Measurements from ENCODE around the gene DLG2. TPM values are rescaled to one million over a fixed set of nuclear protein-coding genes. Genes with fewer than 3 reads are reported as not detected.

The DLG2 gene
- total and polyA plus RNA-seq, 9 of the 15 experiments (the other 6 are each of a cell fraction or from before 2014, with no cell fraction given): 0.52 to 1.6 (median 0.95) TPM

DNA sequence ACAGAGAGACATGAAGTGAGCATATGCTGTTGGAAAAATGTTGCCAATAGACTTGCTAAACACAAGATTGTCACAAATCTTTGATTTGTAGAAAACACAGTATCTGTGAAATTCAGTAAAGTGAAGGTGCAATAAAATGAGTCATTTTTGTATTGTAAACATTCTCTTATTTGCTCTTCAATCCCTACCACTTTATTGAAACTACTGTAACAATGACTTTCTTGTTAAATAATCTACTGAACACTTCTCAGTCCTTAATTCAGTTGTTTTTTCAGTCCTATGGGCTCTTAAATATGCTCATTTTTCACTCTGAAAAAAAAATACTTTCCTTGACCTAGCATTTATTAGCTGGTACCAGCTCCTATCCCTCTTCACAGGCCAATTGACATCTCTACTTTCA lies 531.9 kb downstream of the DLG2 start (continued):
- TF ChIP-seq SUPT5H (IDR thresholded peaks at IDR 0.05) (no peak), DIDO1 (tag; IDR thresholded peaks at IDR 0.05; ENCODE audit: low read depth) (no peak), ADNP (tag; IDR thresholded peaks at IDR 0.05) (no peak)
- TF ChIP-seq, protein P1, sequence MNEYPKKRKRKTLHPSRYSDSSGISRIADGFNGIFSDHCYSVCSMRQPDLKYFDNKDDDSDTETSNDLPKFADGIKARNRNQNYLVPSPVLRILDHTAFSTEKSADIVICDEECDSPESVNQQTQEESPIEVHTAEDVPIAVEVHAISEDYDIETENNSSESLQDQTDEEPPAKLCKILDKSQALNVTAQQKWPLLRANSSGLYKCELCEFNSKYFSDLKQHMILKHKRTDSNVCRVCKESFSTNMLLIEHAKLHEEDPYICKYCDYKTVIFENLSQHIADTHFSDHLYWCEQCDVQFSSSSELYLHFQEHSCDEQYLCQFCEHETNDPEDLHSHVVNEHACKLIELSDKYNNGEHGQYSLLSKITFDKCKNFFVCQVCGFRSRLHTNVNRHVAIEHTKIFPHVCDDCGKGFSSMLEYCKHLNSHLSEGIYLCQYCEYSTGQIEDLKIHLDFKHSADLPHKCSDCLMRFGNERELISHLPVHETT (CRISPR knock-in tag; conservative IDR thresholded peaks at IDR 0.05 in 1 of 2, IDR thresholded peaks at IDR 0.05 in 1 of 2): no peak
- TF ChIP-seq, protein P2, sequence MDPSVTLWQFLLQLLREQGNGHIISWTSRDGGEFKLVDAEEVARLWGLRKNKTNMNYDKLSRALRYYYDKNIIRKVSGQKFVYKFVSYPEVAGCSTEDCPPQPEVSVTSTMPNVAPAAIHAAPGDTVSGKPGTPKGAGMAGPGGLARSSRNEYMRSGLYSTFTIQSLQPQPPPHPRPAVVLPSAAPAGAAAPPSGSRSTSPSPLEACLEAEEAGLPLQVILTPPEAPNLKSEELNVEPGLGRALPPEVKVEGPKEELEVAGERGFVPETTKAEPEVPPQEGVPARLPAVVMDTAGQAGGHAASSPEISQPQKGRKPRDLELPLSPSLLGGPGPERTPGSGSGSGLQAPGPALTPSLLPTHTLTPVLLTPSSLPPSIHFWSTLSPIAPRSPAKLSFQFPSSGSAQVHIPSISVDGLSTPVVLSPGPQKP (CRISPR knock-in tag; IDR thresholded peaks at IDR 0.05): no peak

DNA sequence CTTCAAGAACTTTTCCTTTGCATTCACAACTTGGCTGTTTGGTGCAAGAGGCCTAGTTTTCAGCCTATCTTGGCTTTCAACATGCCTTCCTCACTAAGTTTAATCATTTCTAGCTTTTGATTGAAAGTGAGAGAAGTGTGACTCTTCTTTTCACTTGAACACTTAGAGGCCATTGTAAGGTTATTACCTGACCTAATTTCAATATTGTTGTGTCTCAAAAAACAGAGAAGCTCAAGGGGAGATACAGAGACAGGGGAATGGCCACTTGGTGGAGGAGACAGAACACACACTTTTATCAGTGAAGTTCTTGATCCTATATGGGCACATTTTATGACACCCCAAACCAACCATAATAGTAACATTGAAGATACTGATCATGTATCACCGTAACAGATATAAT lies 532.3 kb downstream of the DLG2 start:
- in situ Hi-C loops (cut with MboI): no loop called here
- WGBS (ENCODE audit: insufficient coverage, low coverage, missing lambda C conversion rate): 0% methylated on average over 1 of the region's 1 CpG

More for the DNA sequence above, 532.3 kb downstream of the DLG2 start:
- TF ChIP-seq ZNF586 (CRISPR knock-in tag; conservative IDR thresholded peaks at IDR 0.05) (no peak), FOXA1 (IDR thresholded peaks at IDR 0.05; ENCODE audit: borderline replicate concordance) (no peak)
- H3K9me1 ChIP-seq (ENCODE audit: control insufficient read depth, insufficient read depth, low read length): no peaks in the 10 kb centered on the region
- no peak for ATAC-seq
- BruUV-seq (replicated peaks): no TSS peak
- no peaks in the 10 kb centered on the region for H3K4me1 ChIP-seq (replicated peaks in 1 of 2; ENCODE audit: control insufficient read depth in 2 of 2, insufficient read depth in 2 of 2, low read length in 2 of 2)
- ChIA-PET POLR2A (no interaction called here), CTCF (ENCODE audit: low intra/inter-chr PET ratio) (no interaction called here)
- no peak overlapping the region for H2AFZ ChIP-seq (ENCODE audit: low read depth, low read length)
- H3K4me3 ChIP-seq: no peak overlapping the region
- no peaks in the 10 kb centered on the region for H3K36me3 ChIP-seq (ENCODE audit: control insufficient read depth, insufficient read depth, low read length)
- no peak overlapping the region for H3K4me2 ChIP-seq (ENCODE audit: insufficient read depth, low read length)
- no peaks in the 10 kb centered on the region for H3K27me3 ChIP-seq (ENCODE audit: control insufficient read depth in 2 of 2, insufficient read depth in 2 of 2, low read length in 2 of 2)
- no peaks in the 10 kb centered on the region for H3K79me2 ChIP-seq (ENCODE audit: control insufficient read depth, insufficient read depth, low read length)
- no peak overlapping the region for H3K9ac ChIP-seq (ENCODE audit: insufficient read depth in 1 of 2, low read depth in 2 of 2, low read length in 2 of 2)
- H3K27ac ChIP-seq (ENCODE audit: extremely low read depth, low read depth, low read length): no peak overlapping the region
- intact Hi-C loops (cut with micrococcal nuclease): no loop called here
- H4K20me1 ChIP-seq (replicated peaks; ENCODE audit: control insufficient read depth, insufficient read depth, low read length): no peaks in the 10 kb centered on the region
- DNase-seq (ENCODE audit: extremely low read depth in 1 of 4, low spot score in 3 of 4): no peak
- no peak for FAIRE-seq
- peaks cover 3% of the 10 kb centered on the region; the same call in 1 of the 2 replicates for H3K9me3 ChIP-seq (replicated peaks; ENCODE audit: control insufficient read depth, insufficient read depth, low read depth, low read length)

Data from K562 (cell line).